Pons (tissue), 1 donor: ENCODE results near the gene GRIK5.
"Not testable (repeated sequence)": the region's sequence is repeated elsewhere in the genome, so short reads cannot be mapped to it uniquely, and the experiment has no call there.

Source experiments
- DNase-seq: peaks from one replicate; pipeline ENCODE4 v3.0.0-alpha.2; 2016; ENCODE audit warnings: low spot score

GRIK5 gene

DNA sequence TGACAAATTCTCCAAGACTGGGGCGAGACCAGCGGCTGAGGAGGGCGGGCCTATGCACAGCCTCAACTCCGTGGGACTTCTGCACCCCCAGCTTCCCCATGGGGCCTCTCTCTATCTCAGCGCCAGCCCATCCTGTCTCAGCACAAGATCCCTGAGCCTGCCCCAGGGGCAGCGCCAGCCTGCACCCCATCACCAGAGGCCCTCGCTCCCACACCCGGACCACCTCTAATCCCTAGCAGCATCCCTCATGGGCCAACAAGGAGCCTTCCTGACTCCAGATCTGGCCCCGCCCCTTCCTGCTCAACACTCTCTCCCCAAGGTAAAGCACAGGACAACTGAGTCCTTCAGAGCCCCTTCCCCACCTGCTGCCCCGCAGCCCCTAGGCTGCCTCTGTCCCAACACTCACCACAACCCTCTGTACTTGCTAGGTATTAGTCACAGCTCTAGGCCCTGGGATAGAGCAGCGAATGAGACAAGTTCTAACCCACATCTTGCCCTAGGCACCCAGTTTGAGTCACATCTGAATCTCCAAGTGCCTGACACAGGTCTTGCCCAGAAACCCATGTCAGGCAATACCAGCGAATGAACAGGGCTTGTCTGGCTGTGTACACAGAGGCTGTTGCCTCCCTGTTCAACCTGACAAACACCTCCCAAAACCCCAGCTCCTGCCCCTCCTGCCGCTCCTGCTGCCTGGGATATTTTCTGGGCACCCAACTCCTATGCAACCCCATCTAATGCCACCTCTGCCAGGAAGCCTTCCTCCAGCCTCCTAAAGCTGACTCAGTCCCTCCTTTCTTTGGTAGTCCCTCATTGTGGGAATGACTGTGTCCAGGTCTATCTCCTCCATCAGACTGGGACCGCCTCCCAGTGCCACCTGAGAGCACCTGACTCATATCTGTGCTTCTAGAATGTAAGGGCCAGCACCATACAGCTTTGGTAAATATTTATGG lies 18.6 kb downstream of the GRIK5 start:
- DNase-seq: no peak

DNA sequence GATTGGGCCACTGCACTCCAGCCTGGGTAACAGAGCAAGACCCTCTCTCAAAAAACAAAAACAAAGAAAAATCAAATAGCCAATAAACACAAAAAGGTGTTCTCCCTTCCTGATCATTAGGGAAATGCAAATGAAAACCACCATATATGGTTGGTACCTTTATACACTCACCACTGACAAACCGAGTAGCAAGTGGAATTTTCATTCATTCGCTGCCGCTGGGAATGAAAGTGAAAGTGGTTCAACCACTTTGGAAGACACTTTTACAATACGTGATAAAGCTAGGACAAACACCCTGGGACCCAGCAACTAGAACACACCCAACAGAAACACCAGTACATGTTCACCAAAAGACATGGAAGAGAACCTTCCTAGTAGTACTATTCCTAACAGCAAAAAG lies 21.0 kb downstream of the GRIK5 start:
- no peak for DNase-seq

DNA sequence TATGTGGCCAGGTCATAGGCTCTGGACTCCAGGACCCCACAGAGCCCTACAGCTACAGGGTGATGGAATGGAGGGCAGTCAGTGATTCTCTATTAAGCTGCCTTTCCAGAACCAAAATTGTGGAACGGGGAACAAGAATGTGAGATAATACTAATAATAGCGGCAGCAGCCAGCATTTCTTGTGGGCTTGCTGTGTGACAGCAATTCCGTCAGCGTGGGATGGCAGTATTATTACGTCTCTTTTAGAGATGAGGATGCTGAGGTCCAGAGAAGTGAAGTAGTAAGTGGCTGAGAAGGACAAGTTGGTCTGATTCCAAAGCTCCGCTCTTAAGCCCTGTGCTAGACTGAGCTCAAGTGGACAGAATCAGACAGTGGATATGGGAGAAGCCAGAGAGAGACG lies 24.4 kb downstream of the GRIK5 start:
- no peak for DNase-seq

DNA sequence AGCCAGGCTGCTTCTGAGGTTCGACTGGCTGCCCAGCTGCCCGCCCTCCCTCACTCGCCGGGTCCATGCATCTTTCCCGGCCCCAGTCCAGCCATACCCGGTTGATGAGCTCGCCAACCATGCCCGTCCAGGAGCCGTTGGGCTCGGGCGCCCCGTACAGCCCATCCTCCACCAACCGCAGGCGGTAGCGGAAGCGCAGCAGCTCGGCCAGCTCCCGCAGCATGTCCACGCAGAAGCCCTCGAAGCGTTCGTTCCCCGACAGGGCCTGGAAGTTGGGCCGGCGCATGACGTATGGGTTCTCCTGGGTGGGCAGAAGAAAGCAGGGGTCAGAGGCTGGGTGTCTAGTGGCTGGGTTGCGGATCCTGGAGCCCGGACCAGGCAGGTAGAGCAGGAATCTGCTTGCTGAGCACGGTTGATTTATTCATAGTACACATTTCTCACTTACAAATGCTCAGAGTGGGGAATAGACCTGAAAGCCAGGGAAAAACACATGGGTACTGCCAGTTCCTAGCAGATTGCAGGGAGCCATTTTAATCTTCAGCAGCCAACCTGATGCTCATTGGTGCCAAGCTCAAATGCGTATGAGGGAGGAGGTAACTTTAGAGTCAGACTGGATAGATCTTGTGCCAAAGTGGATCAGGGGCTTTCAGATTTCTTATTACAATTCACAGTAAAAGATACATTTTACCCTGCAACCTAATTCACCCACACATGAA lies 27.4 kb downstream of the GRIK5 start:
- no peak for DNase-seq

DNA sequence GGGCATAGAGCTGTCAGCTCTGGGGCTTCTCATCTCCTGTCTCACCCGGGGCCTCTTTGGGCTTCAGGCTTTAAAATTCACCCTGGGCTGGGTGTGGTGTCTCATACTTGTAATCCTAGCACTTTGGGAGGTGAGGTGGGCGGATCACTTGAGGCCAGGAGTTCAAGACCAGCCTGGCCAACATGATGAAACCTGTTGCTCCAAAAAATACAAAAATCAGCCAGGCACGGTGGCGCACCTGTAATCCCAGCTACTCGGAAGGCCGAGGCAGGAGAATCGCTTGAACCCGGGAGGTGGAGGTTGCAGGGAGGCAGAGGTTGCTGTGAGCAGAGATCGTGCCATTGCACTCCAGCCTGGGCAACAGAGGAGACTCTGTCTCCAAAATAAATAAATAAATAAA lies 29.5 kb downstream of the GRIK5 start:
- DNase-seq: not testable (repeated sequence)

DNA sequence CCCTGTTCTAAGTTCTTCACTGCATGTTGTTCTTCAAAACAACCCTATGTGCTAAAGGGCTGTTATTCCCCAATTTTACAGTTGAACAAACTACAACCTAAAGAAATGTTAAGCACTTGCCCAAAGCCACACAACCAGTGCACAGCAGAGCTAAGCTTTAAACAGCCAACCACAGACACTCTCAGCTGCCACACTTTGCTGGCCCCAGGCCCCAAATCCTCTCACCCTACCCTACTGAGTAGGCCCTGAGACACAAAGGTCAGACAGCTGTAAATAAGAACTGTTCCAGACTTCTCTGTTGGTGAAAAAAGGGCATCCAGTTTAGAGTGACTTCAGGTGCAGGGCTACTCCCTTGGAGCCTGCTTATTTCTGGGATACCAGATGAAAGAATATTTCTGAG lies 30.0 kb downstream of the GRIK5 start:
- DNase-seq: no peak

DNA sequence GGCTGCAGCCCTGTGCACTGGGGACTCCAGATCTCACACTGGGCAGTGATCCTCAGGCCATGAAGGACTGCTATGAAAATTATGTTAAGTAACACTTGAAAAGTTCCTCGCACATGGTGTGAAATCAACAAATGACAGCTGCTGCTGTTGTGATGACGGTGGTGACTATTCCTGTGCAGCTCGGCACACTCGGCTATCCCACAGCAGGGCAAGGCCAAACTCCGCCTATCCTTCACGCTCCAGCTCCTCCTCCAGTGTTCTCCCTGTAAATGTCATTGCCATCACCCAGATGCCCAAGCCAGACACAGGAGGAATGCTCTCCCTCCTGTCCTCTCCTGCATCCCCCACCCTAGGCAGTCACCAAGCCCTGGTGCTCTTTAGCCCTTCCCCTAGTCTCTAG lies 31.3 kb downstream of the GRIK5 start:
- peak; percentile 7 for DNase-seq

DNA sequence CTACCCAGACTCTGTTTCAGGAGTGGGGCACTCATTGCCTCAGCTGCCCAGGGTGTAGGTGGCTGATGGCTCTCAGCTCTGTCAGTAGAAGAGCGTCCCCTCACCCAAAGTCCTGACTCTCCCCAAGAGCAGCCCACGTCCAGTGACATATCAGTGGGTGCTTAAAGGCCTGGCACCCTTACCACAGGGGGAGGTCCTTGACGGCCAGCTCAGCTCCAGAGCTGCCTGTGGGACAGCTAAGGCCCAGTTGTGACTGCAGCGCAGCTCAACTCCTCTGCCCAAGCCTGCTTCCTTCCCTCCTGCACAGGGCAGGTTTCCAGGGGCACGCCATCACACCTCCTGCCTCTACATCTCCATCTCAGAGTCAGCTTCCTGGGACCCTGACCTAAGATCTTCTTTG lies 32.4 kb downstream of the GRIK5 start:
- no peak for DNase-seq

DNA sequence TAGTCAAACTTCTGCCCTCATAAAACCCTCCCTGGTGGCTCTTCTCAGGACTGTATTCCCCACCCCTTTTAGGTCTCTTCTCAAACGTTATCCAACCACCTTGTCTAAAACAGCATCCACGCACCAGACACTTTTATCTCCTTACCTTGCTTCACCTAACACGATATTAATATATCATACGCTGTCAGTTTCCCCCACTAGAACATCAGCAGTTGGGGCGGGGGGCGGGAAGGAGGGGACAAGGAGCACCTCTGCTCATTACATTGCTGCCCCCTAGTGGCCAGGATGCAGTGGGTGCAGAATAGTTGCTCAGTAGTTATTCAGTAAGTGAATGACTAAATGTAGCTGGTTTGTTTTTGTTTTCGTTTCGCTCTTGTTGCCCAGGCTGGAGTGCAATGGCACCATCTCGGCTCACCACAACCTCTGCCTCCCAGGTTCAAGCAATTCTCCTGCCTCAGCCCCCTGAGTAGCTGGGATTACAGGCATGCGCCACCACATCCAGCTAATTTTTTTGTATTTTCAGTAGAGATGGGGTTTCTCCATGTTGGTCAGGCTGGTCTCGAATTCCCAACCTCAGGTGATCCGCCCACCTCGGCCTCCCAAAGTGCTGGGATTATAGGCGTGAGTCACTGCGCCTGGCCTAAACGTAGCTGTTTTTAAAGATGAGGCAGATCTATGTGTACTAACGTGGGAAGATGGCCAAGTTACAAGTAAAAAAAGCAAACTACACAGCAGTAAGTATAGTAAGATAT lies 35.2 kb downstream of the GRIK5 start:
- DNase-seq: peak; percentile 51

DNA sequence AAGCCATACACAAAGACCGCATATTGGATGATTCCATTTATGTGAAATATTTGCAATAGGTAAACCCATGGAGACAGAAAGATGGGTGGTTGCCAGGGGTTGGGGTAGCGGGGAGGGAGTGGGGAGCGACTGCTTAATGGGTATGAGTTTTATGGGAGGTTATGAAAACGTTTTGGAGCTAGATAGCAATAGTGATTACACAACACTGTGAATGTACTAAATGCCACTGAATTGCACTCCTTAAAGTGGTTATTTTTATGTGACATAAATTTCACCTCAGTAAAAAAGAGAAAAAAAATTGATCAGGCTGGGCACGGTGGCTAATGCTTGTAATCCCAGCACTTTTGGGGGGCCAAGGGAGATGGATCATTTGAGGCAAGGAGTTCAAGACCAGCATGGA lies 36.6 kb downstream of the GRIK5 start:
- DNase-seq: no peak

DNA sequence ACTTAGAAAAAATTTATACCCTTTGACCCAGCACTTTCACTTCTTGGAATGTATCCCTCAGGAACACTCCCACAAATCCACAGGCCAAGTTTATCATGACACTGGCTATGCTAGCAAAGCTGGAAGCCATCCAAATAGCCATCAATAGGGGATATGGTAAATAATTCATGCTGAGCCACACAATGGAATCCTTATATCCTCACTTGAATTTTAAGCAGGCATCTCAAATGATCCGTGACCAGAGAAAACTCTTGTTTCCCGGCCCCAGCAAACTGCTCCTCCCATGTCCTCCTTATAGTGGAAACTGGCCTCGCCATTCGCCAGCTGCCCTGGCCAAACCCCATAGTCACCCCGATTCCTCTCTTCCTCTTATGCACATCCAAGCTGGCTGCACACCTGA lies 37.6 kb downstream of the GRIK5 start:
- DNase-seq: peak; percentile 85

DNA sequence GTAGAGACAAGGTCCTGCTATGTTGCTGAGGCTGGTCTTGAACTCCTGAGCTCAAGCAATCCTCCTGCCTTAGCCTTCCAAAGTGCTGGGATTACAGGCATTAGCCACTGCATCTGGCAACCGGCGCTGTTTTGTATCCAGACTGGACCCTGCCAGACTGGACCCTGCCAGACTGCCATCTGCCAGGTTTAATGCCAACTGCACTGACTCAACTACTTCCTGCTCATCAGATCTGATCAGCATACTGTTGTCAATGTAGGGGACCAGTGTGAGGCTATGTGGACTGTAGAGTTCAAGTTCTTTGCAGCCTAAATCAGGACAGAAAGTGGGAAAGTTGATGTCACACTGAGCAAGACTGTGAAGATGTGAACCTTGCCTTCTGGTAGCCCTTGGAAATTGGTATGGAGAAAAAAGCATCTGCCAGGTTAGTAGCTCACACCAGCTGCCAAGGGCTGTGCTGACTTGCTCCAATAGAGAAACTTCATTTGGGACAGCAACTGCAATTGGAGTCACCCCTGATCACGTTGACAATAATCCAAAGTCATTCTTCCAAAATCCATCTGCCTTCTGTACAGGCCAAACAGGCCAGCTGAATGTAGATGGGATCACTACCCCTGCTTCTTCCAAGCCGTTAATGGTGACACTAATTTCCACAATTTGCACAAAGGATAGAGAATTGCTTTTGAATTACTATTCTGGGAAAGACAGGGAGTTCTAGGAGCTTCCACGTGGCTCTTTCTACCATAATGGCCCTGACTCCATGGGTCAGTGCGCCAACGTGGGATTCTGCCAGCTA lies 39.2 kb downstream of the GRIK5 start:
- DNase-seq: peak; percentile 15

DNA sequence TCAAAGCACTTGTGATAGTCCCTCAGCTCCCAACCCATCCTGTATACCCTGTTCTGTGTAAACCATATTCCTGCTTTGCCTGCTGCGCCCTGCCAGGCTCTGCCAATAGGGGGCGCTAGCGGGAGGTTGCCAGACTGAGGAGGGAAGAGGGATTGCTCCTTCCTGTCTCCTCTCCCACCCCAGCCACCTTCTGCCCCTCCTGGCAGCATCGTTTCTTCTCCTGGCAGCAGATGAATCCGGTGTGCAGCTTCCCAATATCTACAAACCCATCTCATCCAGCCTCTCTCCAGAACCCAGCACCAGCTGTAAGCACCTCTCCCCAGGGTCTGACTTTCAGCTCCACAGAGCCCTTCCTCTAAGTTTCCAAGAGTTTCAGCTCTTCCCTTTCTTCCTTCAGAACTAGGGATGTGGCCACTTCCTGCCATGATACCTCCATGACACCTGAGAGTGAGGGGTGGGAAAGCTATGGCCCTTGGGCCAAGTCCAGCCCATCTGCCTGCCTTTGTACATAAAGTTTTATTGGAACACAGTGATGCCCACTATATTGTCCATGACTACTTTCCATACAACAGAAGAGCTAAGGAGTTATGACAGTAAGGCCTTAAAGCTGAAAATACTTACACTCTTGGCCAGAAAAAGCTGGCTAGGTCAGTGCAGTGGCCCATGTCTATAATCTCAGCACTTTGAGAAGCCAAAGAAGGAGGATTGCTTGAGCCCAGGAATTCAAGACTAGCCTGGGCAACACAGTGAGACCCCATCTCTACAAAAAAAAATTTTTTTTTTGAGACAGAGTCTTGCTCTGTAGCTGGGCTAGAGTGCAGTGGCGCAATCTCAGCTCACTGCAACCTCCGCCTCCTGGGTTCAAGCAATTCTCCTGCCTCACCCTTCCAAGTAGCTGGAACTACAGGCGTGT lies 41.4 kb downstream of the GRIK5 start:
- no peak for DNase-seq

DNA sequence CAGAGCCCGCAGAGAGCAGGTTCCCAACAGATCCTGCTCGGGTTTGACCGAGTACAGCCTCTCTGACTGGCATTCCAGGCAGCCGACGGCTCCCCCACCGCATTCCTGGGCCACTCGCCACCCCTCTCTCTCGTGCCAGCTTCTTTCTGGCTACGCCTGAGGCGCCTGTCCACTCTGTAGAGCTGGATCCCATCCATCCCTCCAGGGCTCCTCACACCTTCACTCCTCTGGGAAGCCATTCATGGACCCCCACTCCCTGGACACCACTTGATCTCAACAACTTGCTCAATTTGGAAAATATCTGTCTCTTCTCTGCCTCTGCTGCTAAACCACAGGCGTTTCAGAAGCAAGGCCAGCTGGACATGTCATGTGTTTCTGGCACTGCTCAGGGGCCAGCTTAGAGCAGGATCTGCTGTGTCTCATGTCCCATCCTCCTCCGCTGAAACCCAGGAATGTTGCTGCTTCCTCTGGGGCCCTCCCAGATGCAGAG lies 45.3 kb downstream of the GRIK5 start:
- no peak for DNase-seq

DNA sequence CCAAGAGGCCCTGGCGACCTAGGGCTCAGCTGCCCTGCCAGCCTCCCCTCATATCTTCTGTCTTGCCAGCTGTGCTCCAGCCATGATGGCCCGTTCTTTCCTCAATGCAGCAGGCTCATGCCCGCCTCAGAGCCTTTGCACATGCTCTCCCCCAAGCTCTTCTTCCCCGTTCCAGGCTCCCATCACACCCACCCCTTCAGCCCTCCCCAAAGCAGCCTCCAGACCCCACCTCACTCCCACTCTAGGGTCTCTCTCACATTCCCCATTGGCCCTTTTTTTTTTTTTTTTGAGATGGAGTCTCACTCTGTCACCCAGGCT lies 46.1 kb downstream of the GRIK5 start:
- DNase-seq: no peak

DNA sequence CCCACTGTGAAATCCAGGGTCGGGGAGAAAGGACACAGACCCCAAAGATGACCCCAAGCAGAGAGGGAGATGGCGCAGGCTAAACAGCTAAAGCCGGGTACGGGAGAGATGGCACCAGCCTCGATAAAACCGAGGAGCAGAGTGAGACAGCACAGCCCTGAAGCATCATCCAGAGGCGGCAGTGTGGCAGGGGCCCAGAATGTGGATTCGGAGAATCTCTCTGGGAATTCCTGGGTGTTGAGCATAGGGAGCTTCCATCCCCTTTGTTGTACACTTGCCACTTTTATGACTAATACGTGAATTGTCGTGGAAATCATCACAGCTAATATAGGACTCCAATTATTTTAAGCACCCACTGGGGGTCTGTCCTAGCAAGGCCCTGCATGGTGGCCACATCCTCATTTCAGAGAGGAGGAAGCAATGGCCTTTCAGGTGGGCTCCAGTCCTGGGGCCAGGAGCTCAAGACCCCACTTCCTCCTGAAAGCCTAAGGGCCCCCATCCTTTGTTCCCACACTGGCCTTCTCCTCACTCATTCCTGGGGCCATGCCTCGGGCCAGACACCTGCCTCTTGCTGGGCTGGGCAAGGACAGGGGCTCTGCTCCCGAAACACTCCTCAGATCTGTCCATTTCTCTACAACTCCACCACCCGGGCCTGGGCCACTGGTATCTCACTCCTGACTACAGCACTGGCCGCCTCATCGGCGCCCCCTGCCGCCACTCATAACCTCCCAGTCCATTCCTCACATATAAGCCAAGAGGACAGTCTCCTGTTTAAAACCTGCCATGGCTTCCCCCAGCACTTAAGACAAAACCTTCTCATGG lies 46.7 kb downstream of the GRIK5 start:
- no peak for DNase-seq

DNA sequence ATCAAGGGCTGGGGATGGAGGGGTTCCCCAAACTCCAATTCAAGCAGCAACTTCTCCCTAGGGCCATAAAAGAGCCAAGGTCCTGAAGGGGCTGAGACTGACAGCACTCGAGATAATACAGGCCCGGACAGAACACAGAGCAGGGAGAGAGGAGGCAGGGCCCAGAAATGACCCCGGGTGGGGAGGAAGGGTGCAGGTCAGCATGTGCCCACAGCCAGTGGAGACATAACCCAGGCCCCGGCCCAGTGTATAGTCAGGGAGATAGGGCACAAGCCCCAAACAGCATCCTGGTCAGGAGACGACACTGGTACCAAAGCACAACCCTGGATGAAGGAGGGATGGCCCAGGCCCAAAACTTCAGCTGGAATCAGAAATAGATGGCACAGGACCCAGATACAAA lies 47.4 kb downstream of the GRIK5 start:
- no peak for DNase-seq

DNA sequence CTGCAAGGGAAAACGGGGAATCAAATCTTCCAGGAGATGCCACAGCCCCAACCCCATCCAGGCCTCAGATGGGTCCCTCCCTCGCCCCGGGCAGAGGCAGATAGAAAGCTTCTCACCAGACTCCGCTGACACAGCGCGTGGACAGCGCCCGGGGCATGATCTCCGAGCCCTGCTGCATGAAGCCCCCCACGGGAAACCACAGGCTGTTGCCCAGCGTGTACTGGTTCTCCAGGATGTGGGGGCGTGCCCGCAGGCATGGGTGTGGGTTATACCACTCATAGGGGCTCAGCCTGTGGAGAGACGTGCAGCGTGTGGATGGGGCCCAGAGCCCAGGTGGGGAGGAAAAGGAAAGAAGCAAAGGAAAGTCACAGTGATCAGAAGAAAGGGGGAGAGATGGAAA lies 48.8 kb downstream of the GRIK5 start:
- no peak for DNase-seq

DNA sequence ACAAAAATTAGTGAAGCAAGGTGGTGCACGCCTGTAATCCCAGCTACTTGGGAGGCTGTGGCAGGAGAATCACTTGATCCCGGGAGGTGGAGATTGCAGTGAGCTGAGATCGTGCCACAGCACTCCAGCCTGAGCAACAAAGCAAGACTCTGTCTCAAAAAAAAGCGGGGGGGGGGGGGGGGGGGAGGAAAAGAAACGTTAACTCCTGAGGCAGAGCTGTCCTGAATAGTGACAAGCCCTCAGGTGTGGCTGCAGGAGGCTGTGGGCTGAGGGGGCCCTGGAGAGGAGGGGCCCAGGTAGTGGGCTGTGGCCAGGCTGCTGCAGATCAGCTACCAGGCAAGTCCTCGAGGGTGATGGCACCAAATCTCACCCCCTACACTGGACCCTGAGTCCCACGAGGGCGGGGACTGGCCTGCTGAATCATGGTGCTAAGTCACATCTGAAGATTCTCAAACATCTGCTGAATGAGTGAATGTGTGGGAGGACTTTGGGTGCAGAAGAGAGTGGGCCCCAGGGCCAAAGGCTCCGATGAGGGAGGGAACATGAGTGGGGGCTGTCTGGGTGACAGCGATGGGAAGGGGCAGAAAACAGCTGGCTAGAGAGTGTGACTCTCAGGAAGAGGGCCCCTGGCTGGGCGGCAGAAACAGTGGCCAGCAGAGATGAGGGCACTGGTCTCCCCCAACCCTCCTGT lies 51.4 kb downstream of the GRIK5 start:
- no peak for DNase-seq
